Stimulated activated CD8-positive, alpha-beta memory T cell treated with anti-CD3 and anti-CD28 coated beads, Interleukin-7, amount 100 ng/mL, for 48 hours (primary cell): ENCODE data around the gene SEMG2.

Experiments
- DNase-seq, 2 donors: peaks; one replicate each; pipeline ENCODE4 v3.0.0-alpha.2; 2020; ENCODE audit warnings: low read depth in 1 of 2; ENCODE audit errors: extremely low read depth in 1 of 2

Gene SEMG2

DNA sequence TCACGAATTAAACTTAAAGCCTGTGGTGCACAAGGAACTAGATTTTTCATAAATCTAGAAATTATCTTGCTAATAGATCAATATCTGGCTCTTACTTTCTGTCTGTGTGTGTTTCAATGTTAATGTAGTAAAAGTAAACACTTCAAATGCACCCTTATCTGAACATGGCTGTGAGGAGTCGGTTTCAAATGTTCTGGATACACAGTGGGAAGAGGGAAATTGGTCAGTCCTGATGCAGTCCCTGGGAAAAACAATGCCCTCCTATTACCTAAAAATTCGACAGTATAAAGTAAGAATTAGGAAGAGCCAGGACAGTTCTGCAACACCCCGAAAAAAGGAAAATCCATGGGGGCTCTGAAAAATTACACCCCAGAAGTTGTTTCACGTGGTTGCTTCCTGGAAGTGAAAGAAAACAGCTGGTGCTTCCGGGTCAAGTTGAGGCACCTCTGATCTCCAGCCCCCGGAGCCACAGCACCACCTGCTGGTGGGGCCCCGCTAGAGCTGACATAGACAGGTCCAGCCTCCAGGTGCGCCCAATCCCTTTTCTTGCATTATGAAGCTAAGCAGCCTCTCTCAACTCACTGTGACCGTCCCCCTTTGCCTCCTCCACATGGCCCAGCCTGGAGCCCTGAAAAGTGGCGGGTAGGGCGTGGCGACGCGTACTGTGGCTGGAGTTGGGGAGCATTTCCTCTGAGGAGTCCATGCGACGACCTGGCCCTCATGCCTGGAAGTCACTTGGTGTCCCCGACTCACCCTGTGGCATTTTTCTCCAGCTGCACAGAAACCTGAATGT, 8.3 kb downstream of the SEMG2 start:
- DNase-seq, result peak; percentile 25 to 48

DNA sequence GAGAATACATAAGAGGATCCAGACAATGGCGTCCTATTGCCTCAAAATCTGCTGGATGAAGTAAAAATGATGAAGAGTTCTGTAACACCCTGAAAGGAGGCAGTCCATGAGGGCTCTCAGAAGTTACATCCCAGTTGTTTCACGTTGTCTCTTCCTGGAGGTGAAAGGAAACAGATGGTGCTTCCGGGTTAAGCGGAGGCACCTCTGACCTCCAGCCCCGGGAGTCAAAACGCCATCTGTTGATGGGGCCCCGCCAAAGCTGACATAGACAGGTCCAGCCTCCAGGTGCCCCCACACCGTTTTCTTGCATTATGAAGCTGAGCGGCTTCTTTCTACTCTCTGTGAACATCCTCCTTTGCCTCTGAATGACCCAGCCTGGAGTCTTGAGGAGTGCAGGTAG, 9.5 kb downstream of the SEMG2 start:
- DNase-seq, result no peak

GRCh38 chr20:45235995-45236394, 14.8 kb downstream of the SEMG2 start:
- DNase-seq, result no peak

DNA sequence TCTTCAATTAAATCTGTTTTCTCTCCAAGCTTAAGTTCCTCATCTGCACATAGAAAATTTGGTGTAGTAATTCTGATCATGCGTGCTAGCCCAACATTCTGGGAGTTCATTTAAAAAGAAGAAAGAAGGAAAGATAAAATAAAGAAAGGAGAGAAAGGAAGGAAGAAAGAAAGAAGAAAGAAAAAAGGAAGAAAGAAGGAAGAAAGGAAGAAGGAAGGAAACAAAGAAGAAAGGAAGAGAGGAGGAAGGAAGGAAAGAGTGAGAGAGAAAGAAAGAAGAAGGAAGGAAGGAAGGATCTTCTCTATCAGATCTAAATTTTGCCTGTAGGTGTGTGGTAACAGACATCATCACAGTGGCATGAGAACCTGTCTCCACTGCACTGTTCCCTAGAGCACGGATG, 17.0 kb downstream of the SEMG2 start:
- DNase-seq, result no peak

DNA sequence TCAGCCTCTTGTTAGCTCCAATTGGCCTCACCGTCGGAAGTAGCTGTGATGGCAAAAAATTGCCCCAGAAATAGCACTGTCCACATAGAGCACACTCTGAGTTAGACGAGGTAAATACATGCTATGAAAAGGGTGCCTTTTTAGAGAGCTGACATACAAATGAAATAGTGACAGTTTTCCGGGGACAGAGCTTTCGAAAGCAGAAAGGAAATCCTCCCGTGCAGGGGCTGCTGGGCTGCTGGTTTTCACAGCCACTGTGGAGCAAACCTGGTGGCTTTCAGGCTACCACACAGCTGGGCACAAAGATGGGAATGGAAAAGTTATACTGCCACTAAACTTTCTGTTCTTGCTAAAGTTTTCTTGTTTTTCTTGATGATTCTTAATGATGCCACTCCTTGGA, 24.9 kb downstream of the SEMG2 start:
- DNase-seq, result no peak

DNA sequence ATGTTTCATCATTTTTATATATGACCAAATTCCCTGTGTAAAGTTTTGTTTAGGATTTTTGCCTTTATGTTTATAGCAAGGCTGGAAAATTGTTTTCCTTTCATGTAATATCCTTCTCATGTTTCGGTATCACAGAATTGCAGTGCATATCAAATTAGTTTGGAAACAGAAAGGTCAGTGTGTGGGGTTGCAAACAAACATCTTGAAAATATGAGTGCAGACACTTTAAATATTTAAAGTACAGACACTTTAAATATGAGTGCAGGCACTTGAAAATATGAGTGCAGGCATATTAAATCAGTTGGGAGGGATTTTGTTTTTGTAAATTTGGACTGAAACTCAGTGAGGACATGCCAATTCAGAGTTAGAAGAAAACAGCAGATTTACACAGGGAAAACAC, 26.7 kb downstream of the SEMG2 start:
- DNase-seq, result no peak

DNA sequence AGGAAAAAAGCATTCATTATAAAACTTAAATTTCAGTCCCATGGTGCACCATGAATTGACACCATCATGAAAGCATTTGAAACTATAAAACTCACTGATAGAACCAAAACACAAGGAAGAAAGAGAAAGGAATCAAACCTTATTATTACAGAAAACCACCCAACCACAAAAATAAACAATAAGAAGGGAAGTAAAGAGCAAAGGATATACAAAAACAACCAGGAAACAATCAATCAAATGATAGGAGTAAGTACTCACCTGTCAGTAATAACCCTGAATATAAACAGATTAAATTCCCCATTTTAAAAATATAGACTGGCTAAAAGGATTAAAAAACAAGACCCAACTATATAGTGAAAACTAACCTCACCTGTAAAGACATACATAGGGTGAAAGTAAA, 27.4 kb downstream of the SEMG2 start:
- DNase-seq, result no peak

DNA sequence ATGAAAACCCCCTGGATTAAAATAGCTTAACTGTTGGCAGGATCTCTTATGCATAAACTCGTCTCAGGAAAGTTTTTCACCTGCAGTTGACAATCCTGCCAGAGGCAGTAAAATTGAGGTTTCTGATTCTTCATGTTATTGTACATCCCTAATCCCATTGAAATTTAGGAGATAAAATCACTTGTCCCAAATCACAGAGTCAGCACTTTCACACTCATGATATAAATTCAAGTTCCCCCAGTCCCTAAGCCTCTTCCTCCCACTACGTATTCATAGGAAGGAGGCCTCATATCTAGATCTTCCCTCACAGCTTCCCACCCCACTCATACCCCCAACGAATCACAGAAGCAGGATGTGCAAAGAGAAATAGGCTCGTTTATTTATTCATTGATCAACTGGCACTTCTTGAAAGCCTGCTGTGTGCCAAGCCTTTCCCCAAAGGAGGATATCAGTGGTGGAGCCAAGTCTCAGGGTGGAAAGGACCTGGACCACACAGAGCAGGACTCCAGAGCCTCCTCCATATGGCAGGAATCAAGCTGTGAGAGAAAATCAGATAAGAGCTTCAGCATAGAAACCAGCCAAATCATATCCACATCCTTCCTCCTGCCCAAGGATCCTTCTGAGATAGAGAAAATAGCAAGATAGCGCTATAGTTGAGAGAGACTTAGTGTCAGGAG, 30.8 kb downstream of the SEMG2 start:
- DNase-seq, result no peak

DNA sequence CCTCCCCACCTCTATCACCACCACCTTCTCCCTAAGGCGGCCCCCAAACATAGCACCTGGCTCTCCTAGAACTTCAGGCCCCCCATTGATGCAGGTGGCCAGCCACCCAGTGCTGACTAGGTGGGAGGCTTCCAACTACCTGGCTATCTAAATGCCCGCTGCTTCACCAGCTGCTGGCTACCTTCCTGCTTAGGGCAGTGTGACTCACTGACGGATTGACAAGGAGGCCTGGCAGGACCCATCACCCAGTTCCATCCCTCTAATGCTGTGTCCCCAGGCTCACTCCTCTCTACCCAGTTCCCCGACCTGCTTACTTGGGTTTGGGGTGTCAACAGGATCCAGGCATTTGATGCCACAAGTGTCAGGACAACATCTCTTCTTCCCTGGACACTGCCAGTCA, 32.1 kb downstream of the SEMG2 start:
- no peak for DNase-seq

DNA sequence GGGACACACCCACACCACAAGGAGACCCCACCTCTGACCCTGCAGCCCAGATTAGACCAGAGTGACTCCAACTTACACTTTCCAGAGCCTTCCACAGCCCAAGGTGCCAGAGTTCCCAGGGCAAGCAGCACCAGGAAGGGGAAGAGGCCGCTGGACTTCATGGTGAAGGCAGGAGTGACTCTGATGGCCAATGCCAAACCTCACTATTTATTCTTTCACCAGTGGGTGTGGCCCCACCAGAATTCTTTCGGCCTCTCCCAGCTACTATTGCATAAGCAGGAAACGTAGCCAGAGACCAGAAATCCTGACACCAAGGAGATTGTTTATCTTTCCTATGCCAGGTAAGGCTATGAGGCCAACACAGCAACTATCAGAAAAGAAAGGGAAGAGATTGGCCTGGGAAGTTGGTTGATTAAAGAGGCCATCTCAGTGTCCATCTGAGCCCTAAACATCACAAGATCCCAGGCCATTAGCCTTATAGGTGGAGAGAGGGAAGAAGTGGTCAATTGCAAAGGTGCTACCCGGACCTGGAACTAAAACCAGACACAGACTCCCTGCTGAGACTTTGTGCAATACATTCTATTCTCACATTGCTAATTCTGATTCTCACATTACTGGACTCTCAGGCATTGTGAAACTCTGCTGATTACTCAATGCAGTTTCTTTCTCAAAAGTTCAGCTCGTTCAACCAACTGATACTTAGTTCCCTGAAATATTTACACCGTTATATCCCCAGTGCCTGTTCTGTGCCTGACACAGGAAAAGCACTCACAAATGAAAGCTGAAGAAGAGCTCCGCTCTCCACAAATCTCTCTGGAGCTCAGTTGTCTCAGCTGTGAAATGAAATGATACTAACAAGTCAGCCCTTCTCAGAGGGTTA, 33.5 kb downstream of the SEMG2 start, which contains the start of gene SLPI:
Gene SLPI (minus strand): TSS at position 182 of the 880 bp plus-strand sequence. CDS start 21 bp downstream, at position 161.
- no peak for DNase-seq

GRCh38 chr20:45257161-45257560, 36.0 kb downstream of the SEMG2 start:
- DNase-seq, result no peak

- no peak for DNase-seq
Observed at GRCh38 chr20:45257711-45258110, 36.5 kb downstream of the SEMG2 start.

- DNase-seq, result no peak
Observed at GRCh38 chr20:45258259-45258658, 37.1 kb downstream of the SEMG2 start.

GRCh38 chr20:45258664-45259063, 37.5 kb downstream of the SEMG2 start:
- DNase-seq, result no peak

- no peak for DNase-seq
Observed at GRCh38 chr20:45263556-45264266, 42.5 kb downstream of the SEMG2 start.

- DNase-seq, result no peak
Observed at GRCh38 chr20:45266977-45267376, 45.8 kb downstream of the SEMG2 start.

- no peak for DNase-seq
Observed at GRCh38 chr20:45268531-45268930, 47.4 kb downstream of the SEMG2 start.

GRCh38 chr20:45269056-45269455, 47.9 kb downstream of the SEMG2 start:
- DNase-seq, result no peak

- no peak for DNase-seq
Observed at GRCh38 chr20:45269754-45270270, 48.6 kb downstream of the SEMG2 start.
